GM21515 (cell line): ENCODE measurements around the gene SDK2.

Source experiments
- ATAC-seq: cut with Tn5 transposase; IDR thresholded peaks from one replicate; pipeline ENCODE4 v1.9.1; 2021; ENCODE audit not compliant: unreplicated experiment

Gene SDK2

GRCh38 chr17:73288534-73289302, 355.5 kb downstream of the SDK2 start:
- no peak for ATAC-seq

- ATAC-seq, result no peak
These were observed 357.4 kb downstream of the SDK2 start for GRCh38 chr17:73286863-73287296.

GRCh38 chr17:73285916-73286862, 358.1 kb downstream of the SDK2 start:
- no peak for ATAC-seq

GRCh38 chr17:73285603-73285908, 358.7 kb downstream of the SDK2 start:
- ATAC-seq, result no peak

- no peak for ATAC-seq
These were observed 359.2 kb downstream of the SDK2 start for GRCh38 chr17:73284906-73285602.
